Breast epithelium (tissue), 4 donors: ENCODE results near the gene TTC28. TPM values are rescaled to one million over a fixed set of nuclear protein-coding genes. Genes with fewer than 3 reads are reported as not detected.

Experiments used
- DNase-seq, 2 donors: peaks; one replicate each; pipeline ENCODE4 v3.0.0-alpha.2; 2019; ENCODE audit warnings: low spot score in 2 of 2
- H3K27ac ChIP-seq, 2 donors: fragments of 200-600 bp; sonication (generic) in 1 of 2; one replicate each; pipeline ENCODE4 v1.5.1; 2016 to 2019; ENCODE audit warnings: mild to moderate bottlenecking in 1 of 2
- H3K27me3 ChIP-seq, 2 donors: fragments of 200-600 bp; sonication (generic) in 1 of 2; one replicate each; pipeline versions ENCODE4 v1.5.1 to v1.6.0; 2017 to 2019; ENCODE audit warnings: control low read depth in 1 of 2, mild to moderate bottlenecking in 1 of 2
- H3K36me3 ChIP-seq: fragments of 200-600 bp; one replicate; pipeline ENCODE4 v1.5.1; 2019
- H3K4me1 ChIP-seq, 2 donors: fragments of 200-600 bp; sonication (generic); one replicate each; pipeline ENCODE4 v1.5.1; 2016 to 2019; ENCODE audit warnings: control low read depth in 1 of 2
- H3K4me3 ChIP-seq, 3 donors: fragments of 200-600 bp; sonication (generic); 1 replicate in 2 of 3; 2 replicates in 1 of 3; pipeline ENCODE4 v1.5.1; 2016 to 2019; ENCODE audit warnings: mild to moderate bottlenecking in 3 of 3, moderate library complexity in 2 of 3
- H3K9me3 ChIP-seq, 2 donors: fragments of 200-600 bp; sonication (generic) in 1 of 2; one replicate each; pipeline ENCODE4 v1.5.1; 2016 to 2019; ENCODE audit warnings: control low read depth in 1 of 2
- POLR2A ChIP-seq: fragments of 450-650 bp; IDR thresholded peaks from one replicate; pipeline ENCODE4 v1.6.1; 2016; ENCODE audit warnings: antibody characterized with exemption, mild to moderate bottlenecking, moderate library complexity
- POLR2AphosphoS5 ChIP-seq, 3 donors: sonication (generic); formaldehyde crosslinking; IDR thresholded peaks; one replicate each; pipeline ENCODE4 v1.6.1; 2017; ENCODE audit warnings: antibody characterized with exemption in 3 of 3
- intact Hi-C: fragments of 100-400 bp; cut with DNase I; formaldehyde crosslinking; loops from one replicate; pipeline ENCODE4 v1.15.1; 2023; ENCODE audit warnings: low total_unique reads
- total RNA-seq, 3 donors: library from RNA; depleted of rRNA; stranded (reverse); fragments of >200 nt; gene quantifications; one replicate each; pipeline ENCODE4 v1.1.0, GENCODE V29; 2016
- TF ChIP-seq, protein P1 (sequence below), 3 donors: fragments of 450-650 bp; IDR thresholded peaks; one replicate each; pipeline ENCODE4 v1.5.1; 2016 to 2017; ENCODE audit warnings: antibody characterized with exemption in 3 of 3, mild to moderate bottlenecking in 3 of 3, moderate library complexity in 3 of 3

Gene TTC28
- total RNA-seq, 3 donors from 2014 or later = 33.5 to 43.3 (median 40.2) TPM

DNA sequence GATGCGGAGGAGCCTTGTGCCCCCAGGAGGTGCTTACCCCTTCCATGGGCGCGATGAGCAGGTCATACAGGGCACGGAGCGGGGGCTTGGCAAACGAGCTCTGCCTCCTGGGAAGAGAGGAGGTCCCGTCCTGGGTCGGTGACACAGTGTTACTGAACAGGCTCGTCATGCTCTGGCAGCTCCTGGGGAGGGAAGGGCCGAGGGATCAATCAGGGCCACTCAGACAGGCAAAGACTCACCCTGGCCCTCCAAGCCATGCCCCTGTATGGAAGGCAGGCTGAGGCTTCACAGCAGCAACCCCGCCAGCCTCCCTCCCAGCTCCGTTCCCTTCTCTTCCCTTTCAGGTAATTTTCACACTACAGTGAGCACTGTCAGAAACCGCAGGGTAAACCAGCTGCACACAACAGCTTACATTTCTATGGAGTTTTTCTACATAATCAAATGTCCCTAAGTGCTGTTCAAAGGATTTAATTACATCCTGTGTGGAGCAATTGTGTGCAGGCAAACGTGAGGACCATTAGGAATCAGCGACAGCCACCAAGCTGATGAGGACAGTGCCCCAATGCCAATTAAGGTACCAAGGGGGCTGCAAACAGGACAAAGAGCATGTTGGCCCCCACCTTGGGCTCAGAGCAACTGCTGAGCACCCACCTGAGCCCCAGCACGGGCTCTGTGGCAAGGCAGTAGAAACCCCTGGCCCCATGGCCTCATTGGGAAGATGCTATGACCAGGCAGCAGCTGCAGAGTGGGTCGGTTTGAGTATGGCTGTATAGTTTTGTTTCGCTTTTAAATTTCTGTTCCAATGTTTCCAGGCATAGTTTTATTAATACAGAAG, 665.2 kb downstream of the TTC28 start:
- Histone ChIP-seq H3K9me3 (no peaks in the 10 kb centered on the region), H3K27ac (peak overlapping the region; percentile 69 to 78), H3K36me3 (no peaks in the 10 kb centered on the region), H3K4me3 (no peak overlapping the region), H3K27me3 (no peaks in the 10 kb centered on the region), H3K4me1 (no peaks in the 10 kb centered on the region)
- TF ChIP-seq, protein P1, sequence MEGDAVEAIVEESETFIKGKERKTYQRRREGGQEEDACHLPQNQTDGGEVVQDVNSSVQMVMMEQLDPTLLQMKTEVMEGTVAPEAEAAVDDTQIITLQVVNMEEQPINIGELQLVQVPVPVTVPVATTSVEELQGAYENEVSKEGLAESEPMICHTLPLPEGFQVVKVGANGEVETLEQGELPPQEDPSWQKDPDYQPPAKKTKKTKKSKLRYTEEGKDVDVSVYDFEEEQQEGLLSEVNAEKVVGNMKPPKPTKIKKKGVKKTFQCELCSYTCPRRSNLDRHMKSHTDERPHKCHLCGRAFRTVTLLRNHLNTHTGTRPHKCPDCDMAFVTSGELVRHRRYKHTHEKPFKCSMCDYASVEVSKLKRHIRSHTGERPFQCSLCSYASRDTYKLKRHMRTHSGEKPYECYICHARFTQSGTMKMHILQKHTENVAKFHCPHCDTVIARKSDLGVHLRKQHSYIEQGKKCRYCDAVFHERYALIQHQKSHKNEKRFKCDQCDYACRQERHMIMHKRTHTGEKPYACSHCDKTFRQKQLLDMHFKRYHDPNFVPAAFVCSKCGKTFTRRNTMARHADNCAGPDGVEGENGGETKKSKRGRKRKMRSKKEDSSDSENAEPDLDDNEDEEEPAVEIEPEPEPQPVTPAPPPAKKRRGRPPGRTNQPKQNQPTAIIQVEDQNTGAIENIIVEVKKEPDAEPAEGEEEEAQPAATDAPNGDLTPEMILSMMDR (IDR thresholded peaks at IDR 0.05) = no peak
- TF ChIP-seq POLR2AphosphoS5 (IDR thresholded peaks at IDR 0.05) (no peak), POLR2A (no peak)
- intact Hi-C loops = no loop called here
- DNase-seq = peak in 1 of 2 donors; percentile 15

DNA sequence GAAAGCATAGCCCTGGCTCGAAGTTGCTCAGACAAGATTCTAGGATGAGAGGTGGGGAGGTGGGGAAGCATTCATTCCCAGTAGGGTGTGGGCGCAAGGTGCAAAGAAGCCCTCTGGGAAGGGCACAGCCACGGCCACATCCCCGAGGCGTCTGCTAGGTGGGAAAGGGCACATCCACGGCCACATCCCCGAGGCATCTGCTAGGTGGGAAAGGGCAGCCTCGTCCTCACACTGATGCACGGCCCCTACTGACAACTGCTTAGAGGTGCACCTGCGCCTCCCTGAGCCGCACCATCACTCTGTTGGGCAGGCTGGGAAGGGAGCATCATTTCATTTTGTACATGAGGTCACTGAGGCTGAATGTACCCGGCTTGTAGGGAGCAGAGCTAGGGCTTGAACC, 666.0 kb downstream of the TTC28 start:
- no peak for DNase-seq
- peaks cover 0 to 3% of the 10 kb centered on the region in 2 donors for H3K4me1 ChIP-seq
- H3K27me3 ChIP-seq = no peaks in the 10 kb centered on the region
- intact Hi-C loops = no loop called here
- no peaks in the 10 kb centered on the region for H3K36me3 ChIP-seq
- H3K9me3 ChIP-seq = no peaks in the 10 kb centered on the region
- TF ChIP-seq, protein P1 (IDR thresholded peaks at IDR 0.05) = no peak
- TF ChIP-seq POLR2A (no peak), POLR2AphosphoS5 (IDR thresholded peaks at IDR 0.05) (no peak)
- peak overlapping the region; percentile 69 to 78 for H3K27ac ChIP-seq
- H3K4me3 ChIP-seq = no peak overlapping the region

DNA sequence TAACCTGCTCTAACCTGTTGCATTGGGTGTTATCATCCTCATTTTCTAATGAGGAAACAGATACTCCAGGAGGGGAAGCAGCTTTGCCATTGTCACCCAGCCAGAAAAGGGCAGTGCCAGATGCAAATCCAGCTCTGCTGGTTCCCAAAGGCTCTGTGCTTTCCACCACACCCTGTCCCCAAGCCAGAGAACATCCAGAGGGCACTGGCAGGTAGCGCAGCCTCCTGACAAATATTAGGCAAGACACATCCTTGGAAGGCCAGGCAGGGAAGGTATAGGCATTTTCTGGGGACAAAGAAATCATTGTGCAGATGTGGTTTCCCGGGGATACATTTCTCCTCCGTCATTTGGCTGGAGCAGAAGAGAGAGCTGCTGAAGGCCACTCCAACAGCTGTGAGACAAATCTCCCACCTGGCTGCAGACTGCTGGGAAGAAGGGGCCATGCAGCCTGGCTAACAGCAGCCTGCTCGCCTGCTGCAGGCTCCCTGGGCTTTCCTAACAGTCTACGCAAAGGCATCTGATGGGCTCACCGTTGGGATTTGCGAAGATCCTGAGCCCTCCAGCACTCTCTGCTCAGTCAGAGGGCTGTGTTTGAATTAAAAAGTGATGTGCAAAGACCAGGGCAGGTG, 666.7 kb downstream of the TTC28 start:
- Histone ChIP-seq H3K36me3 (no peaks in the 10 kb centered on the region), H3K27ac (peak overlapping the region; percentile 69 to 78), H3K9me3 (no peaks in the 10 kb centered on the region), H3K27me3 (no peaks in the 10 kb centered on the region), H3K4me3 (no peak overlapping the region), H3K4me1 (peaks cover 0 to 3% of the 10 kb centered on the region in 2 donors)
- intact Hi-C loops = no loop called here
- TF ChIP-seq, protein P1 (IDR thresholded peaks at IDR 0.05) = peak in 2 of 3 donors; percentile 24 to 38
- TF ChIP-seq POLR2AphosphoS5 (IDR thresholded peaks at IDR 0.05) (peak in 2 of 3 donors; percentile 36 to 75), POLR2A (no peak)
- peak in 1 of 2 donors; percentile 92 for DNase-seq

DNA sequence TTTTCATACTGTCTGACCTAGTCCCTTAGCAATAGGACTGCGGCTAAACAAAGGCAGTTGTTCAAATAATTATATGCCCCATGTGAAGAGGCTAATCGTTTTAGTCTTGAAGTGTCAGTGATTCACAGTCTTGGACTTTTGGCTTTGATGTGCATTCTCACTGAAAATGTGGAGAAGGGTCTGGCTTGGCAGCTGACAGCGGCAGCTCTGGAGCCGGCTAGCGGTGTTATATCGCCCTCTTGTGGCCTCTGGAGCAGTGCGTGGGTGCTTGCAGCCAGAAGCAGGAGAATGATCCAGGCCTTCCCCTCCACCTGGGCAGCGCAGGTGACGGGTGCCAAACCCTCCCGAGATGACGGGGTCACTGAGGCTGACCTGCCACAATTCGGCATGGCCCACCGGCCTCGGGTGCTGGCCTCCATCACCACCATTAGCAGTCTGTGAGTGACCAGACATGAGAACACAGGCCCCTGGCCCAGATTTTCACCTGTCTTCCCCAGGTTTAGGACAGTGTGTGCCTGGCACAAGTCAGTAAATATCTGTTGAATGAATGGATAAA, 670.3 kb downstream of the TTC28 start:
- TF ChIP-seq POLR2AphosphoS5 (IDR thresholded peaks at IDR 0.05) (peak in 1 of 3 donors; percentile 45), POLR2A (no peak)
- TF ChIP-seq, protein P1 (IDR thresholded peaks at IDR 0.05) = peak; percentile 55 to 89 (median 83)
- Histone ChIP-seq H3K27ac (no peak overlapping the region), H3K27me3 (no peaks in the 10 kb centered on the region), H3K4me1 (peaks cover 0 to 3% of the 10 kb centered on the region in 2 donors), H3K9me3 (no peaks in the 10 kb centered on the region), H3K36me3 (no peaks in the 10 kb centered on the region), H3K4me3 (no peak overlapping the region)
- DNase-seq = peak; percentile 49 to 69
- intact Hi-C loops = loop anchor here (10.0 kb wide), 1 partner anchor 125 kb away; no protein-coding TSS in a partner anchor
